ENCODE results near the gene KLK7.
"Not testable (repeated sequence)": the region's sequence is repeated elsewhere in the genome, so short reads cannot be mapped to it uniquely, and the experiment has no call there.

KLK7 gene

DNA sequence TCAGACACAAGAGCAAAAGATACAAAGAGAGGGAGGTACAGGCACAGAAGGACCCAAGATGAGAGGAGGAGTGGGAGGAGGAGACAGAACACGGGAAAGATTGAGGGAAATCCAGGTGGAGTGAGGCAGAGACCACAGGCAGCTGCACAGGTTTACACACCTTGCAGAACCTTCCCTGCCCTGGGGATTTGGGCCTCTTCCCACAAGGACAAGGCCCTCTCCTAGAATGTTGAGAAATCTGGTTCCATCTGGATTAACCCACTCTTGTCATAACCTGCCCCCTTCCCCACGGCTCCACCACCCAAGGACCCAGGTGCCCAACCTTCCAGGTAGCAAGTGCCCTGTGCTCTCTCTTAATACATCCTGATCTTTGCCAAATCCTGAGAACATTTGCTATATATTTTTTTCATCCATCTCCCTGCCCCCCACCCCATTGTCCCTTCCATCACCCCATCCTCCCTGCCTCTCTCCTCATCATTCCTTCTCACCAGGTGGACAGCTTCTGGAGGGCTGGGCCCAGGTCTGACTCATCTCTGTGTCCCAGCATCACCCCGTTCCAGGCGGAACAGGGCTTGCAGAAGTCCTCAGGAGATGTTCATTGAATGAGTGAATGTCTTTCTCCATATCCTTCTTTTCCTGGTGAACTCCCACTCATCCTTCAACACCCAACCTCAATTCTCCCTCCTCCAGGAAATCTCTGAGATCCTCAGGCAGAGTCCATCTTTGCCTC, 26.5 kb upstream of the KLK7 start:
- DNase-seq = no peak

GRCh38 chr19:51009061-51009891, 25.6 kb upstream of the KLK7 start:
- no peak for DNase-seq

DNA sequence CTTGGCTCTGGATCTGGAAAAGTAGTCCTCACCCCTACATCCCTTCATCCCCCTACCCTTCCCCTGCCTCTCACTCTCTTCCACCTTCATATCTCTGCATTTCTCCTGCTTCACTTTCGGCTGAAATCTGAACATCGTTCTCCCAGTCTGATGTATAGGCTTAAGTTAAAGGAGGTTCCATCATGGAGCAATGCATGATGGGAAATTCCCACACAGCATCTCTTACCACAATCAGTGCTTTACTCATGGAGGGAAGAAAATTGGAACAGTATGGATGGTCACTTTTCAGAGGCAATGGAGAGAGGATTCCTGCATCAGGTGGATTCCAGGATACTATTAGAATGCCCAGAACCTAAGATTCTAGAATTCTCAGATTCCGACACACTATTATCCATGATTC, 23.8 kb upstream of the KLK7 start:
- no peak for DNase-seq

DNA sequence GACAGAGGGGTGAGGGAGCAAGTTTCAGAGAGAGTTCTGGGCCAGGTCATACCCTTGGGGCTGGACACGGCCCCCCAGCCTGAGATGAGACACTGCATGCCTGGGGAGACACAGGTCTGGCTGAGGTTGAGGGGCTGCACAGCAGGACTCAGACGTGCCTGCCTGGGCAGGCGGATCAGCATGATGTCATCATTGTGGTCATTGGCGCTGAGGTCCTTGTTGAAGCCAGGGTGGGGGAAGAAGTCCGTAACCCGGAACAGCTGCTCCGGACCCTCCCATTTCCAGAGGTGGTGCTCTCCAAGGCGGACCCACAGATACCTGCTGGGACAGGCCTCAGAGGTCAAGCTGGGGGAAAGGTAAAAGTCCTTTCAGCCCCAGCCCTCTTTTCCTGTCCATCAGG, 22.7 kb upstream of the KLK7 start:
- DNase-seq = no peak

DNA sequence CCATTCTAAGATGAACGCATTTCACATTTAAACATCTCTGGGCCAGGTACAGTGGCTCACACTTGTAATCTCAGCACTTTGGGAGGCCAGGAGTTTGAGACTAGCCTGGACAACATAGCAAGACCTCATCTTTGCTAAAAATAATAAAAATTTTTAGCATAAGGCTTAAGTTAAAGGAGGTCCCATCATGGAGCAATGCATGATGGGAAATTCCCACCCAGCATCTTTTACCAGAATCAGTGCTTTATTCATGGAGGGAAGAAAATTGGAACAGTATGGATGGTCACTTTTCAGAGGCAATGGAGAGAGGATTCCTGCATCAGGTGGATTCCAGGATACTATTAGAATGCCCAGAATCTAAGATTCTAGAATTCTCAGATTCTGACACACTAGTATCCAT, 21.5 kb upstream of the KLK7 start:
- DNase-seq = no peak

GRCh38 chr19:51003316-51003715, 19.6 kb upstream of the KLK7 start:
- DNase-seq = no peak

DNA sequence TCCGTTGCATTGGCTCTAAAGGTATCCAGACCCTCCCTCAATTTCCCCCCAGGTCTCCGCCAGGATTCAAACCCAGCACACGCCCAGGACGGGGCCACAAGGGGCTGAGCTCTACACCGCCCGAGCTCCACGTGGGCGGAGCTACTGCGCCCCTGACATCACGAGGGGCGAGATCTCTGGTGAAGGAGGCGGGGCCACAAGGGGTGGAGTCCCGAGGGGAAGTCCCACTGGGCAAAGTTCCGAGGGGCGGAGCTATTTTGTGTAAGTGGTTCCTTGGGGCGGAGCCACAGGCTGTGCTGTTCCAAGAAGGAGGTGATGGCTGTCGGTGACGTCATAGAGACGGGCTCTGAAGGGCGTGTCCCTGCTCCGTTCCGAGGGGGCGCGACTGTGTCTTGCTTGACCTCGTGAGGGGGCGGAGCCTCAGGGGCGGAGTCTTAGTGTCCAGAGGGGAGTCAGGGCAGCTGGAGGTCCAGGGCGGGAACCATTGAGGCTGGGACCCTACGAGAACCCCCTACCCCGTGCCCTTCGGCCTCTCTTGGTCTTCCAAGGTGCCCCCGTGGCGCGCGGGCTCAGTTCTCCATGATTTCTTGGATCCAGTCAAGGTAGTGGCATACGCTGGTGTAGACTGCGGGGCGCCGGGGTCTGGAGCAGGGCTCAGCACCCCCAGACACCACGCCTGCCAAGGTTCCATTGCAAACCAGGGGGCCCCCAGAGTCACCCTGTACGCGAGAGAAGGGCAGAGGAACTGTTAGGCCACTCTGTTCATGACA, 19.0 kb upstream of the KLK7 start:
- DNase-seq = no peak

GRCh38 chr19:51002089-51002532, 18.4 kb upstream of the KLK7 start:
- no peak for DNase-seq

GRCh38 chr19:51001515-51001914, 17.8 kb upstream of the KLK7 start, which contains the start of gene KLK8:
Gene KLK8, minus strand, starts transcription at chr19:51001604. Its CDS starts 437 bp downstream, at chr19:51001167.
- no peak for DNase-seq

- no peak for DNase-seq
These were observed 17.3 kb upstream of the KLK7 start for GRCh38 chr19:51000981-51001380.

- no peak for DNase-seq
These were observed 16.7 kb upstream of the KLK7 start for GRCh38 chr19:51000426-51000825.

- no peak for DNase-seq
These were observed 15.0 kb upstream of the KLK7 start for GRCh38 chr19:50998686-50999085.

DNA sequence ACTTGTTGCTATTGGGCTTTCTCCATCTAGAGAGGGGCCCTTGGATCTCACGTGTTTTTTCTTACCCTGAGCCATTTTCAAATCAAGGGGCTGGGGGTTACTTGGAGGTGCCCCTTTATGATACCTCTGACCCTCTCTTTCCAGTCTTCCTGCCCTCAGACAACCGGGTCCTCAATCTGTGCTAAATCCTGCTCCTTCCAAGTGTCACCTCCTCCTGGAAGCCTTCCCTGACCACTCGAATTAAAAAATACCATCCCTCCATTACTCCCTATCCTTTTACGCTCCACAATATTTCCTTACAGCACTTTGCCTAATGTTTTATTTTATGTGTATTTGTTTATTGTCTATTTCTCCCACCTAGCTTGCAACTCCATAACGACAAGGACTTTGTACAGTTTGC, 14.3 kb upstream of the KLK7 start:
- no peak for DNase-seq

DNA sequence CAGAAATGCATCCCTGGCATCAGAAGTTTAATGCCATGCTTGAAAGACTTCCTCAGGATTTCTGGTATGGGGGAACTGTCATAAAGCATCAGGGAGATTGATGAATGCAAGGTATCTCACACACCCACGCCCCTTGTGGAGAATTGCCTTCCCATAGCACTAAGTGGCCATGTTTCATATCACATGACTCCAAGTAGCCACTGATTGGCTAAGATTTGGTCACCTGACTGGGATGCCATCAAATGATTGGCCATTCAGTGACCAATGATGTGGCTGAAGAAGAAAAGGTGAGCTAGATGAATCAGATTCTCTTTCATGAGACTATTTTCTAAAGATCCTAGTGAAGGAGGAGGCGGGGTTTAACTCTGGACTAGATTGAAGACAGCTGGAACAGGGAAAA, 10.4 kb upstream of the KLK7 start:
- no peak for DNase-seq

GRCh38 chr19:50992666-50993035, 8.9 kb upstream of the KLK7 start:
- DNase-seq = no peak

- not testable (repeated sequence) for DNase-seq
These were observed 699 bp upstream of the KLK7 start for GRCh38 chr19:50984416-50984815.

DNA sequence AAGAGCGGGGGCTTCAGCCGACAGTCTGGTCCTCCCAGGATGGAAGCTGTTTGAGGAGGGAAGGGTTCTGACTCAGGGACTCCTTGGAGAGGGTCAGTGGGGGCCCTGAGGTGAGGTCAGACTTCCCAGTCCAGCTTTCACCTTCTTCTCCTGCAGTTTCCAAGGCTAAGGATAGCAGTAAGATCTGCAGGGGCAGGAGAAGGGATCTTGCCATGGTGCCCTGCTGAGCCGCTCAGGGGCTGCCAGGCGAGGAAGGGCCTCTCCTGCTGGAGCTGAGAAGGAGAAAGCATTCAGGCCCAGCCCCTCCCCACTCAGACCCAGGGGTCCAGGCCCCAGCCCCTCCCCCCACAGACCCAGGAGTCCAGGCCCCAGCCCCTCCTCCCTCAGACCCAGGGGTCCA, 1.5 kb downstream of the KLK7 start:
- no peak for DNase-seq

- DNase-seq = no peak
These were observed 2.0 kb downstream of the KLK7 start for GRCh38 chr19:50981587-50982146.

DNA sequence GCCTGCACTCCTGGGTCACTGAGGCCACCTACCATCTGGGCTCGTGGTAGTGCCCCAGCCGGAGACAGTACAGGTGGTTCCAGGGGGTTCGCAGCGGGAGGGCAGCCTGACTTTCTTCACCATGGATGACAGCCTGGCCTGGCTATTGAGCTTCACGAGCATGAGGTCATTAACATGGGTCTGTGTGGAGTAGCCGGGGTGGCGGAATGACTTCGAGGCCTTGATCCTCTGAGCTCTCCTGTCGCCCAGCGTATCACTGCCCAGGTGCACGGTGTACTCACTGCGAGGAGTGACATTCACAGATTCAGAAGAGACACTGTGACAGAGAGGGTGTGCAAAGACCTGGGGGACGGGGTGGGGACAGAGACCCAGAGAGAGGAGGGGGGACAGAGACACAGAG, 3.5 kb downstream of the KLK7 start:
- DNase-seq = no peak

DNA sequence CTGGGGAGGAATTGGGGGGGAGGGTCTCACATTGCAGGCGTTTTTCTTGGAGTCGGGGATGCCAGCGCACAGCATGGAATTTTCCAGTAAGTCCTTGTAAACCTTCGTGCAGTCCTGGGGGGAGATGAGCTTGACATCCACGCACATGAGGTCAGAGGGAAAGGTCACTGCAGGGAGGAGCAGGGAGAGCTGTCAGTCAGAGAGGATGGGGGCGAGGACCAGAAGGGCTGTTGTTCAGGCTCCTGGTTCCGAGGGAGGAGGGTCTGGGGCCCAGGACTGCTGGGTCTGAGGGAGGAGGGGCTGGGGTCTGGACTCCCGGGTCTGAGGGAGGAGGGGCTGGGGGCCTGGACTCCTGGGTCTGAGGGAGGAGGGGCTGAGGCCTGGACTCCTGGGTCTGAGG, 4.0 kb downstream of the KLK7 start:
- DNase-seq = no peak

DNA sequence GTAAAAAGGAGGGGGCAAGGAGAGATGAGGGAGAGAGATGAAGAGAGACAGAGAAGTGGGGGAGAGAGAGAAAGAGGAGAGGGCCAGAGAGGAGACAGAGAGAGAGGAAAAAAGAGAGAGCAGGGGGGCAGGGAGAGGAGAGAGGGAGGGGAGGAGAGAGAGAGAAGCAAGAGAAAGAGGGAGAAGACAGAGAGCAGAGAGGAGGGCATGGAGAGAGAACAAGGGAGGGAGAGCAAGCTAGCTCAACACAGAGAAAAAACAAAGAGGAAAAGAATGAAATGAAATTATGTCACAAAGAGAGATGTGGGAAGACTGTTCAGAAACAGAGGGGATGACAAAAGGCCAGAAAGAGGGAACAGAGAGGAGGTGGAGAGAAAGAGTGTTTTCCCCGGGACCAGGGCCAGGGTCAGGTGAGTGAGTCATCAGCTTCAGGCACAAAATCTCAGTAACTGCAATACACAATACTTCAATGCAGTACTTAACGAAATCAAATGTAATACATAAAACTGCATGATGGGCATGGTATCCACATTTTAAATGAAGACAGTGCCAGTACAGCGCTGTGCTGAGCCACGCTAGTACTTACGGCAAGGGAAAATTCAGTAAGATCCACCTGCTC, 4.8 kb downstream of the KLK7 start:
- DNase-seq = no peak

GRCh38 chr19:50977626-50978025, 6.1 kb downstream of the KLK7 start:
- DNase-seq = no peak

- no peak for DNase-seq
These were observed 8.0 kb downstream of the KLK7 start for GRCh38 chr19:50975766-50976165.

Measured in femur (tissue), 1 donor.